H1 (cell line): ENCODE results near the gene CDH1. TPM values are rescaled to one million over a fixed set of nuclear protein-coding genes. Genes with fewer than 3 reads are reported as not detected.

Experiments
- CTCF ChIA-PET: fragments of 300-600 bp; sonication (Branson Sonifier 250); formaldehyde crosslinking; loops from one replicate; lab custom pipeline; 2021; ENCODE audit not compliant: partially characterized antibody; lab: Charles Lee
- POLR2A ChIA-PET: fragments of 300-600 bp; sonication (Branson Sonifier 250); formaldehyde crosslinking; loops from one replicate; lab custom pipeline; 2021; ENCODE audit warnings: inconsistent platforms; ENCODE audit not compliant: partially characterized antibody; lab: Charles Lee
- DNase-seq, 2 experiments: peaks; one replicate each; pipeline versions ENCODE4 v3.0.0 to v3.0.0-alpha.2; 2010 to 2022; ENCODE audit warnings: low spot score in 2 of 2, low read depth in 1 of 2, mixed read lengths in 1 of 2
- FAIRE-seq: peaks from 2 replicates; lab custom pipeline; 2011; peaks lifted over from hg19 to GRCh38; lab: Jason Lieb, UNC
- H2AFZ ChIP-seq: 2 replicates; pipeline ENCODE4 v1.8.1; 2012; ENCODE audit warnings: low read length, inconsistent platforms
- H2AK5ac ChIP-seq: 2 replicates; pipeline ENCODE4 v1.6.1; 2013; ENCODE audit warnings: low read depth, low read length
- H2BK120ac ChIP-seq: replicated peaks from 2 replicates; pipeline ENCODE3; 2013; ENCODE audit warnings: low read depth, low read length, inconsistent platforms
- H2BK12ac ChIP-seq: 2 replicates; pipeline ENCODE4 v1.6.1; 2013; ENCODE audit warnings: low read depth, low read length
- H2BK15ac ChIP-seq: 2 replicates; pipeline ENCODE4 v1.6.1; 2013; ENCODE audit warnings: low read length
- H2BK20ac ChIP-seq: 2 replicates; pipeline ENCODE4 v1.6.1; 2013; ENCODE audit warnings: low read length
- H2BK5ac ChIP-seq: 2 replicates; pipeline ENCODE4 v1.6.1; 2013; ENCODE audit warnings: low read depth, low read length
- H3K14ac ChIP-seq: 2 replicates; pipeline ENCODE4 v1.6.1; 2013; ENCODE audit warnings: inconsistent platforms; ENCODE audit not compliant: insufficient read length
- H3K18ac ChIP-seq: 2 replicates; pipeline ENCODE4 v1.6.1; 2013; ENCODE audit warnings: low read length; ENCODE audit errors: extremely low read depth
- H3K23ac ChIP-seq: 2 replicates; pipeline ENCODE4 v1.6.1; 2013; ENCODE audit warnings: inconsistent platforms; ENCODE audit not compliant: insufficient read length
- H3K23me2 ChIP-seq: 2 replicates; pipeline ENCODE4 v1.6.1; 2013; ENCODE audit warnings: low read depth, low read length
- H3K27ac ChIP-seq: 2 replicates; pipeline ENCODE4 v1.6.1; 2011; ENCODE audit warnings: low read depth, low read length, inconsistent platforms
- H3K27me3 ChIP-seq, 4 experiments: replicated peaks in 1 of 4; 1 replicate in 1 of 4; 2 replicates in 3 of 4; pipeline versions ENCODE4 v1.6.1 to v1.8.1; 2011 to 2013; ENCODE audit warnings: low read length in 3 of 4, mild to moderate bottlenecking in 3 of 4, inconsistent platforms in 2 of 4, mixed read lengths in 2 of 4, moderate library complexity in 1 of 4; ENCODE audit not compliant: control insufficient read depth in 3 of 4, insufficient read depth in 3 of 4; ENCODE audit errors: extremely low read depth in 1 of 4
- H3K36me3 ChIP-seq, 4 experiments: 2 replicates each; pipeline versions ENCODE4 v1.6.1 to v1.8.1; 2011 to 2013; ENCODE audit warnings: mild to moderate bottlenecking in 4 of 4, low read length in 3 of 4, moderate library complexity in 2 of 4, control low read depth in 1 of 4, inconsistent platforms in 1 of 4; ENCODE audit not compliant: insufficient read depth in 4 of 4, control insufficient read depth in 2 of 4
- H3K4ac ChIP-seq: replicated peaks from 2 replicates; pipeline ENCODE3; 2013; ENCODE audit warnings: low read length, low read depth, mixed read lengths, inconsistent platforms; ENCODE audit not compliant: insufficient read length
- H3K4me1 ChIP-seq, 4 experiments: replicated peaks in 1 of 4; 1 replicate in 1 of 4; 2 replicates in 3 of 4; pipeline versions ENCODE4 v1.6.1 to v1.8.1; 2011 to 2013; ENCODE audit warnings: low read length in 3 of 4, inconsistent platforms in 2 of 4, mixed read lengths in 1 of 4; ENCODE audit not compliant: insufficient read depth in 4 of 4, control insufficient read depth in 3 of 4
- H3K4me2 ChIP-seq, 2 experiments: 2 replicates each; pipeline versions ENCODE4 v1.6.1 to v1.8.1; 2011 to 2013; ENCODE audit warnings: low read depth in 2 of 2, low read length in 2 of 2, control low read depth in 1 of 2, inconsistent platforms in 1 of 2, mild to moderate bottlenecking in 1 of 2; ENCODE audit not compliant: insufficient read depth in 1 of 2
- H3K4me3 ChIP-seq, 4 experiments: fragments of 200-600, 300-600 bp in 1 of 4; sonication (generic), shearing (Covaris generic), sonication (Bioruptor Twin) in 1 of 4; 2 replicates each; pipeline versions ENCODE4 v1.5.1 to v1.8.1; 2011 to 2016; ENCODE audit warnings: low read length in 4 of 4, low read depth in 3 of 4, control low read depth in 2 of 4, inconsistent platforms in 2 of 4, mild to moderate bottlenecking in 2 of 4, mixed read lengths in 1 of 4, moderate library complexity in 1 of 4; ENCODE audit not compliant: insufficient read depth in 2 of 4; ENCODE audit errors: extremely low read depth in 1 of 4
- H3K56ac ChIP-seq: replicated peaks from 2 replicates; pipeline ENCODE3; 2013; ENCODE audit warnings: low read depth, mild to moderate bottlenecking, mixed read lengths, low read length, inconsistent platforms; ENCODE audit not compliant: insufficient read length
- H3K79me1 ChIP-seq: 2 replicates; pipeline ENCODE4 v1.6.1; 2013; ENCODE audit warnings: low read depth, low read length, control low read depth
- H3K79me2 ChIP-seq, 2 experiments: 2 replicates each; pipeline versions ENCODE4 v1.6.1 to v1.8.1; 2012 to 2013; ENCODE audit warnings: low read length in 2 of 2, mild to moderate bottlenecking in 2 of 2, inconsistent platforms in 1 of 2; ENCODE audit not compliant: insufficient read depth in 2 of 2, control insufficient read depth in 1 of 2
- H3K9ac ChIP-seq, 4 experiments: replicated peaks in 1 of 4; 1 replicate in 1 of 4; 2 replicates in 3 of 4; pipeline versions ENCODE4 v1.6.1 to v1.8.1; 2011 to 2013; ENCODE audit warnings: low read depth in 3 of 4, low read length in 3 of 4, control low read depth in 2 of 4, mild to moderate bottlenecking in 2 of 4, moderate library complexity in 2 of 4, inconsistent platforms in 1 of 4; ENCODE audit errors: extremely low read depth in 1 of 4
- H3K9me3 ChIP-seq, 2 experiments: 2 replicates each; pipeline versions ENCODE4 v1.6.1 to v1.8.1; 2012 to 2013; ENCODE audit warnings: mild to moderate bottlenecking in 2 of 2, moderate library complexity in 2 of 2, control low read depth in 1 of 2, inconsistent platforms in 1 of 2, low read depth in 1 of 2, low read length in 1 of 2, mixed read lengths in 1 of 2; ENCODE audit not compliant: insufficient read depth in 2 of 2
- H4K20me1 ChIP-seq, 2 experiments: replicated peaks in 1 of 2; 2 replicates each; pipeline versions ENCODE3 to v1.8.1; 2011 to 2013; ENCODE audit warnings: inconsistent platforms in 2 of 2, low read length in 2 of 2, mild to moderate bottlenecking in 1 of 2; ENCODE audit not compliant: insufficient read depth in 2 of 2, control insufficient read depth in 1 of 2
- H4K5ac ChIP-seq: 2 replicates; pipeline ENCODE4 v1.6.1; 2013; ENCODE audit warnings: low read length, low read depth, mixed read lengths, inconsistent platforms; ENCODE audit not compliant: insufficient read length
- H4K8ac ChIP-seq: 2 replicates; pipeline ENCODE4 v1.8.0; 2013; ENCODE audit warnings: mild to moderate bottlenecking, moderate library complexity, low read length, inconsistent platforms; ENCODE audit not compliant: insufficient read depth; ENCODE audit errors: extremely low read depth
- H4K91ac ChIP-seq: replicated peaks from 2 replicates; pipeline ENCODE3; 2013; ENCODE audit warnings: low read length, mixed read lengths, inconsistent platforms; ENCODE audit not compliant: insufficient read length
- BRCA1 ChIP-seq: IDR thresholded peaks from 2 replicates; pipeline ENCODE4 v1.6.1; 2012; ENCODE audit warnings: low read depth, low read length, improper control_type of control experiment
- RAD21 ChIP-seq, 2 experiments: IDR thresholded peaks in 1 of 2; conservative IDR thresholded peaks in 1 of 2; 2 replicates each; pipeline ENCODE4 v1.6.1; 2011; ENCODE audit warnings: low read depth in 2 of 2, low read length in 2 of 2, improper control_type of control experiment in 1 of 2, inconsistent platforms in 1 of 2, mild to moderate bottlenecking in 1 of 2, moderate library complexity in 1 of 2
- TEAD4 ChIP-seq: IDR thresholded peaks from 2 replicates; pipeline ENCODE4 v1.6.1; 2012; ENCODE audit warnings: low read depth, low read length, inconsistent platforms, mixed read lengths
- WGBS, 2 experiments: shearing (Covaris generic) in 1 of 2; methylation state at CpG; one replicate each; pipeline versions ENCODE4 v1.1.6 to v1.1.7; 2013 to 2015; ENCODE audit warnings: low lambda C conversion rate in 2 of 2, mixed read lengths in 2 of 2, inconsistent platforms in 1 of 2, low coverage in 1 of 2, missing lambda C conversion rate in 1 of 2; ENCODE audit not compliant: insufficient replicate concordance in 2 of 2, insufficient coverage in 1 of 2, insufficient read length in 1 of 2; ENCODE audit errors: extremely low coverage in 1 of 2, missing lambda C conversion rate in 1 of 2; 5-methylcytosine and 5-hydroxymethylcytosine counted together
- polyA plus RNA-seq, 7 experiments: library from polyadenylated mRNA; depleted of rRNA in 3 of 7; stranded (reverse) in 5 of 7; unstranded in 2 of 7; fragments of >200 nt in 5 of 7; fragments of 200-250 nt in 2 of 7; gene quantifications; 1 replicate in 5 of 7; 2 replicates in 1 of 7; 4 replicates in 1 of 7; pipeline versions ENCODE4 v1.2.1 to v1.2.3, GENCODE V29; 2011 to 2013; ENCODE audit warnings: missing spikeins in 2 of 7, mixed read lengths in 2 of 7
- total RNA-seq: library from RNA; stranded (reverse); fragmentation: NEBNext Ultra II Directional; extraction: Animal tissue kit (Norgen Biotek cat#: 25700); gene quantifications from 2 replicates; pipeline ENCODE4 v1.2.1, GENCODE V29; 2021
- TF ChIP-seq, protein P1 (sequence below), 3 experiments: IDR thresholded peaks; 1 replicate in 2 of 3; 2 replicates in 1 of 3; pipeline versions ENCODE4 v1.5.1 to v1.6.1; 2011; ENCODE audit warnings: low read length in 3 of 3, mild to moderate bottlenecking in 3 of 3, inconsistent platforms in 2 of 3, low read depth in 1 of 3, moderate library complexity in 1 of 3; ENCODE audit not compliant: insufficient read depth in 1 of 3; ENCODE audit errors: control extremely low read depth in 1 of 3

Gene CDH1
- total and polyA plus RNA-seq, 2 of the 8 experiments (the other 6 are each of a cell fraction or from before 2014, with no cell fraction given) = 133 to 265 TPM

DNA sequence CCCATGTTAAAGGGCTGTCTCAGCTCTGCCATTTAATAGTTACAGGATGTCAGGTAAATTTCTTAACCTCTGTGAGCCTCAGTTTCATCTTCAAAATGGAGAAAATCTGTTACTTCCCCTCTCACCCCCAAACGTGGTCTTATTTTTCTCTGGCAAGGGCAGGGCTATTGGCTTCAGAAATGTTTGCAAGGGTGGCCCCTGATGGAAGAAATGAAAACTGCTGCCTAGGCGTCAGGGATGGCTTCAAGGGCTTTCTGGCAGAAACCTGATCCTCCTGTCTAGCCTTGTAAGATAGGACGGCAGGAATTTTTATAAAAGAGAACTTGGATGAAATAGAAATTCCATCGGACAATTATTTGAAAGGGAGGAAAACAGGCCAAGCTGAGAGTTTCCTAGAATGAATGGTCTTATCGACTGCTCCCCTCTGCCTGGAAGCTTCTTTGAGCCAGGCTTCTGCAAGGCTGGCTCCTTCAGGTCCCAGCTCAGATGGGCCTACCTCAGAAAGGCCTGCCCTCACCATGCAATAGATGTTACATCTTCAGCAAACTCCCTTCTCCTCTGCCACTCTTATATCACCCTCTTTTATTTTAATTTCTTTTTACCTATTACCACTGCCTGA, 63.3 kb downstream of the CDH1 start:
- H3K23ac ChIP-seq = no peak overlapping the region
- peaks cover 8 to 29% (median 19%) of the 10 kb centered on the region in 4 experiments for H3K36me3 ChIP-seq
- no peaks in the 10 kb centered on the region for H3K9me3 ChIP-seq
- H2BK15ac ChIP-seq = no peak overlapping the region
- CTCF ChIA-PET = interaction anchor here (0.6 to 6.7 kb wide), 38 partner anchors 7 to 721 kb away, joined by 3 to 71 read pairs (median 4); no protein-coding TSS in a partner anchor
- H3K79me1 ChIP-seq = peaks cover 9% of the 10 kb centered on the region
- H3K4me2 ChIP-seq = no peak overlapping the region
- H3K56ac ChIP-seq = no peak overlapping the region
- no peak overlapping the region for H2BK120ac ChIP-seq
- H4K91ac ChIP-seq = no peak overlapping the region
- H3K27ac ChIP-seq = no peak overlapping the region
- H2AFZ ChIP-seq = no peak overlapping the region
- peak overlapping the region; percentile 62; the same call in 1 of the 2 replicates for H3K18ac ChIP-seq
- no peak overlapping the region for H4K5ac ChIP-seq
- TF ChIP-seq TEAD4 (peak; percentile 66; the same call in 1 of the 2 replicates), BRCA1 (no peak), RAD21 (IDR thresholded peaks at IDR 0.05 in 1 of 2, conservative IDR thresholded peaks at IDR 0.05 in 1 of 2; ENCODE audit: low read depth in 2 of 2, low read length in 2 of 2) (peak; percentile 91 to 93)
- TF ChIP-seq, protein P1, sequence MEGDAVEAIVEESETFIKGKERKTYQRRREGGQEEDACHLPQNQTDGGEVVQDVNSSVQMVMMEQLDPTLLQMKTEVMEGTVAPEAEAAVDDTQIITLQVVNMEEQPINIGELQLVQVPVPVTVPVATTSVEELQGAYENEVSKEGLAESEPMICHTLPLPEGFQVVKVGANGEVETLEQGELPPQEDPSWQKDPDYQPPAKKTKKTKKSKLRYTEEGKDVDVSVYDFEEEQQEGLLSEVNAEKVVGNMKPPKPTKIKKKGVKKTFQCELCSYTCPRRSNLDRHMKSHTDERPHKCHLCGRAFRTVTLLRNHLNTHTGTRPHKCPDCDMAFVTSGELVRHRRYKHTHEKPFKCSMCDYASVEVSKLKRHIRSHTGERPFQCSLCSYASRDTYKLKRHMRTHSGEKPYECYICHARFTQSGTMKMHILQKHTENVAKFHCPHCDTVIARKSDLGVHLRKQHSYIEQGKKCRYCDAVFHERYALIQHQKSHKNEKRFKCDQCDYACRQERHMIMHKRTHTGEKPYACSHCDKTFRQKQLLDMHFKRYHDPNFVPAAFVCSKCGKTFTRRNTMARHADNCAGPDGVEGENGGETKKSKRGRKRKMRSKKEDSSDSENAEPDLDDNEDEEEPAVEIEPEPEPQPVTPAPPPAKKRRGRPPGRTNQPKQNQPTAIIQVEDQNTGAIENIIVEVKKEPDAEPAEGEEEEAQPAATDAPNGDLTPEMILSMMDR (IDR thresholded peaks at IDR 0.05; ENCODE audit: control extremely low read depth in 1 of 3, insufficient read depth in 1 of 3, low read depth in 1 of 3, low read length in 3 of 3) = peak; percentile 63 to 88 (median 80)
- H4K8ac ChIP-seq = no peak overlapping the region
- H3K4me1 ChIP-seq = peaks cover 4 to 11% (median 5%) of the 10 kb centered on the region in 4 experiments; a peak in 4 of 7 replicates
- H3K23me2 ChIP-seq = no peaks in the 10 kb centered on the region
- peak overlapping the region; percentile 76; the same call in 1 of the 2 replicates for H2BK12ac ChIP-seq
- no peak overlapping the region for H3K9ac ChIP-seq
- H3K79me2 ChIP-seq = peaks cover 0 to 52% of the 10 kb centered on the region in 2 experiments; a peak in 2 of 4 replicates
- H4K20me1 ChIP-seq = peaks cover 0 to 3% of the 10 kb centered on the region in 2 experiments
- no peak overlapping the region for H2BK5ac ChIP-seq
- no peak overlapping the region for H3K4me3 ChIP-seq
- WGBS, 2 experiments = 32% methylated on average over 5 of the region's 5 CpGs; no CpG with 5 or more reads in 1 of the 2 experiments
- peak; percentile 77 for FAIRE-seq
- H2BK20ac ChIP-seq = no peak overlapping the region
- H3K27me3 ChIP-seq = no peaks in the 10 kb centered on the region; a peak in 1 of 7 replicates
- H2AK5ac ChIP-seq = no peak overlapping the region
- H3K4ac ChIP-seq = no peak overlapping the region
- POLR2A ChIA-PET = interaction anchor here (0.6 to 1.4 kb wide), 9 partner anchors 9 to 154 kb away, joined by 3 to 7 read pairs (median 4); no protein-coding TSS in a partner anchor
- no peak overlapping the region for H3K14ac ChIP-seq
- DNase-seq = peak; percentile 60 to 82
